Nephron (organoid): ENCODE data around the gene CERS4.

Experiments used
- H3K27ac Mint-ChIP-seq, 3 experiments: 2 replicates each; pipeline ENCODE4 v1.8.0; 2020; ENCODE audit warnings: mixed read lengths in 3 of 3, mild to moderate bottlenecking in 2 of 3, moderate library complexity in 1 of 3
- H3K27me3 Mint-ChIP-seq: 2 replicates; pipeline ENCODE4 v1.8.0; 2021; ENCODE audit warnings: low read depth, mild to moderate bottlenecking, moderate library complexity, mixed read lengths
- H3K36me3 Mint-ChIP-seq: 2 replicates; pipeline ENCODE4 v1.8.0; 2020; ENCODE audit warnings: low read depth, mixed read lengths
- H3K4me1 Mint-ChIP-seq: 2 replicates; pipeline ENCODE4 v1.8.0; 2020; ENCODE audit warnings: mixed read lengths
- H3K4me3 Mint-ChIP-seq, 3 experiments: 2 replicates each; pipeline ENCODE4 v1.8.0; 2020; ENCODE audit warnings: mild to moderate bottlenecking in 3 of 3, mixed read lengths in 3 of 3, moderate library complexity in 2 of 3
- H3K9me3 Mint-ChIP-seq: 2 replicates; pipeline ENCODE4 v1.8.0; 2020; ENCODE audit warnings: mixed read lengths
- CTCF ChIP-seq, 3 experiments: fragments of 200-600 bp; sonication (generic); IDR thresholded peaks; one replicate each; pipeline ENCODE4 v1.5.0; 2021; ENCODE audit warnings: antibody characterized with exemption in 3 of 3; ENCODE audit not compliant: unreplicated experiment in 3 of 3

The CERS4 gene

GRCh38 chr19:8208922-8209461 lies at the start of gene CERS4:
CERS4 (plus strand) TSS chr19:8209370; CDS start chr19:8251077, 41,707 bp downstream.
- Mint-ChIP-seq H3K4me3 (peak within 1 kb of the TSS; percentile 86 to 95 (median 90)), H3K9me3 (no peaks in the 10 kb centered on the region), H3K27ac (peak within 1 kb of the TSS; percentile 79 to 81 (median 80)), H3K36me3 (peaks cover 2% of the 10 kb centered on the region), H3K27me3 (peaks cover 4% of the 10 kb centered on the region), H3K4me1 (peaks cover 13% of the 10 kb centered on the region)
- no peak for TF ChIP-seq CTCF (IDR thresholded peaks at IDR 0.05; ENCODE audit: unreplicated experiment in 3 of 3)

GRCh38 chr19:8161135-8161646 lies 48.0 kb upstream of the CERS4 start:
- Mint-ChIP-seq H3K9me3 (no peaks in the 10 kb centered on the region), H3K36me3 (no peaks in the 10 kb centered on the region), H3K27me3 (peaks cover 7% of the 10 kb centered on the region)

GRCh38 chr19:8163759-8164158 lies 45.4 kb upstream of the CERS4 start:
- H3K36me3 Mint-ChIP-seq: no peaks in the 10 kb centered on the region
- H3K4me3 Mint-ChIP-seq: no peak overlapping the region
- no peaks in the 10 kb centered on the region for H3K9me3 Mint-ChIP-seq
- peak overlapping the region in 1 of 3 experiments; percentile 11 for H3K27ac Mint-ChIP-seq
- H3K4me1 Mint-ChIP-seq: peaks cover 6% of the 10 kb centered on the region
- no peaks in the 10 kb centered on the region for H3K27me3 Mint-ChIP-seq
- TF ChIP-seq CTCF (IDR thresholded peaks at IDR 0.05; ENCODE audit: unreplicated experiment in 3 of 3): no peak

More at GRCh38 chr19:8161135-8161646, 48.0 kb upstream of the CERS4 start:
- H3K4me3 Mint-ChIP-seq: no peak overlapping the region
- H3K27ac Mint-ChIP-seq: peak overlapping the region in 1 of 3 experiments; percentile 54
- TF ChIP-seq CTCF (IDR thresholded peaks at IDR 0.05; ENCODE audit: unreplicated experiment in 3 of 3): no peak
- H3K4me1 Mint-ChIP-seq: peaks cover 13% of the 10 kb centered on the region

GRCh38 chr19:8167985-8168384 lies 41.2 kb upstream of the CERS4 start:
- no peak overlapping the region for H3K27ac Mint-ChIP-seq
- H3K9me3 Mint-ChIP-seq: no peaks in the 10 kb centered on the region
- no peak for TF ChIP-seq CTCF (IDR thresholded peaks at IDR 0.05; ENCODE audit: unreplicated experiment in 3 of 3)
- no peaks in the 10 kb centered on the region for H3K27me3 Mint-ChIP-seq
- no peak overlapping the region for H3K4me3 Mint-ChIP-seq
- no peaks in the 10 kb centered on the region for H3K36me3 Mint-ChIP-seq
- peaks cover 6% of the 10 kb centered on the region for H3K4me1 Mint-ChIP-seq

GRCh38 chr19:8168537-8168936 lies 40.6 kb upstream of the CERS4 start:
- no peaks in the 10 kb centered on the region for H3K27me3 Mint-ChIP-seq
- H3K4me3 Mint-ChIP-seq: no peak overlapping the region

More at GRCh38 chr19:8168537-8168936, 40.6 kb upstream of the CERS4 start:
- TF ChIP-seq CTCF (IDR thresholded peaks at IDR 0.05; ENCODE audit: unreplicated experiment in 3 of 3): no peak
- H3K4me1 Mint-ChIP-seq: peaks cover 4% of the 10 kb centered on the region
- H3K9me3 Mint-ChIP-seq: no peaks in the 10 kb centered on the region
- no peaks in the 10 kb centered on the region for H3K36me3 Mint-ChIP-seq
- no peak overlapping the region for H3K27ac Mint-ChIP-seq
